Mucosa of rectum (tissue), 2 donors: Measurements from ENCODE around the gene FLT3.

Source experiments
- H3K27ac ChIP-seq, 2 donors: one replicate each; pipeline ENCODE4 v1.7.0; 2013; ENCODE audit warnings: inconsistent platforms in 2 of 2, low read depth in 2 of 2, low read length in 2 of 2
- H3K27me3 ChIP-seq, 2 donors: one replicate each; pipeline ENCODE4 v1.7.0; 2013; ENCODE audit warnings: low read length in 2 of 2; ENCODE audit not compliant: control insufficient read depth in 2 of 2, insufficient read depth in 2 of 2
- H3K36me3 ChIP-seq, 2 donors: one replicate each; pipeline ENCODE4 v1.7.0; 2013; ENCODE audit warnings: low read length in 2 of 2; ENCODE audit not compliant: control insufficient read depth in 2 of 2, insufficient read depth in 2 of 2
- H3K4me1 ChIP-seq, 2 donors: one replicate each; pipeline ENCODE4 v1.7.0; 2013; ENCODE audit warnings: low read length in 2 of 2, mild to moderate bottlenecking in 1 of 2; ENCODE audit not compliant: control insufficient read depth in 2 of 2, insufficient read depth in 2 of 2
- H3K4me3 ChIP-seq, 2 donors: one replicate each; pipeline ENCODE4 v1.7.0; 2013; ENCODE audit warnings: low read length in 2 of 2
- H3K9ac ChIP-seq, 2 donors: one replicate each; pipeline ENCODE4 v1.7.0; 2013; ENCODE audit warnings: low read length in 2 of 2, low read depth in 1 of 2, mild to moderate bottlenecking in 1 of 2
- H3K9me3 ChIP-seq, 2 donors: one replicate each; pipeline ENCODE4 v1.7.0; 2013; ENCODE audit warnings: low read length in 2 of 2; ENCODE audit not compliant: control insufficient read depth in 2 of 2
- donor health status: healthy.
- donor health status: Normal muscosa, but diverticular disease.

FLT3 gene

DNA sequence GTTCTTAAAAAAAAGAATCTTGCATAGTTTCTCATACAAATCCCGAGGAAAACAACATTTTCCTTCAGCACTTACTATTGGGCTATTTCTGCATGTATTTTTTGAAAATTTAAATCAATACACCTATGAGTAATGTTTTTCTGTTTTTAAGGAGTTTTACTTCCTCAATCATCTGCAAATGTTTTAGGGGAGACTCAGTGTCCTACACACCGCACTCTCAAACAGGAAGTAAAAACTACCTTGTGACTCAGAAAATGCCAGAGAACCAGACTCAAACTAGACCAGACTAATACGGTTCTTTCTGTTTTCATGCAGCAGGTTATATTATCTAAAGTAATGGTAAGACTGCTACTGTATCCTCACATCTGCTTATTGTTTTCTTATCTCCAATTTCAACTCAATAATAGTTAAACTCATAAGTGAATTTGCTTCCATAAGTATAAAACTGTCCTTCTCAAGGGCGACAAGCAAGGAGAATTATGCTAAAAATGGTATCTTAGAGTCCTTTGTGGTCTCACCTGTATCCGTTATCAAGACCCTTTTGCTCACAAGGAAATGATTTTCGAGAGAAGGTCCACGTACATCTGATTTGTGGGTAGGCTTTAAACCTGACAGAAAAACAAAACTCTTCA is 52.5 kb downstream of the FLT3 start:
- no peak overlapping the region for H3K4me3 ChIP-seq
- H3K9me3 ChIP-seq, result no peaks in the 10 kb centered on the region
- no peaks in the 10 kb centered on the region for H3K4me1 ChIP-seq
- H3K36me3 ChIP-seq, result no peaks in the 10 kb centered on the region
- H3K9ac ChIP-seq, result no peak overlapping the region
- no peaks in the 10 kb centered on the region for H3K27me3 ChIP-seq
- peak overlapping the region; percentile 52 to 53 for H3K27ac ChIP-seq

- H3K4me1 ChIP-seq, result no peaks in the 10 kb centered on the region
- H3K9ac ChIP-seq, result no peak overlapping the region
- no peaks in the 10 kb centered on the region for H3K36me3 ChIP-seq
- H3K9me3 ChIP-seq, result no peaks in the 10 kb centered on the region
- no peaks in the 10 kb centered on the region for H3K27me3 ChIP-seq
- H3K27ac ChIP-seq, result no peak overlapping the region
- H3K4me3 ChIP-seq, result no peak overlapping the region
Observed at GRCh38 chr13:28046981-28047380, 53.4 kb downstream of the FLT3 start.

GRCh38 chr13:28045861-28046260 is 54.5 kb downstream of the FLT3 start:
- H3K9ac ChIP-seq, result no peak overlapping the region
- H3K4me3 ChIP-seq, result no peak overlapping the region
- no peaks in the 10 kb centered on the region for H3K36me3 ChIP-seq
- no peaks in the 10 kb centered on the region for H3K4me1 ChIP-seq
- H3K27ac ChIP-seq, result no peak overlapping the region
- H3K9me3 ChIP-seq, result no peaks in the 10 kb centered on the region
- H3K27me3 ChIP-seq, result no peaks in the 10 kb centered on the region

- H3K4me3 ChIP-seq, result no peak overlapping the region
- H3K27me3 ChIP-seq, result no peaks in the 10 kb centered on the region
- H3K27ac ChIP-seq, result no peak overlapping the region
- H3K9me3 ChIP-seq, result no peaks in the 10 kb centered on the region
- H3K4me1 ChIP-seq, result no peaks in the 10 kb centered on the region
- H3K36me3 ChIP-seq, result no peaks in the 10 kb centered on the region
- no peak overlapping the region for H3K9ac ChIP-seq
Observed at GRCh38 chr13:28044608-28045007, 55.8 kb downstream of the FLT3 start.

DNA sequence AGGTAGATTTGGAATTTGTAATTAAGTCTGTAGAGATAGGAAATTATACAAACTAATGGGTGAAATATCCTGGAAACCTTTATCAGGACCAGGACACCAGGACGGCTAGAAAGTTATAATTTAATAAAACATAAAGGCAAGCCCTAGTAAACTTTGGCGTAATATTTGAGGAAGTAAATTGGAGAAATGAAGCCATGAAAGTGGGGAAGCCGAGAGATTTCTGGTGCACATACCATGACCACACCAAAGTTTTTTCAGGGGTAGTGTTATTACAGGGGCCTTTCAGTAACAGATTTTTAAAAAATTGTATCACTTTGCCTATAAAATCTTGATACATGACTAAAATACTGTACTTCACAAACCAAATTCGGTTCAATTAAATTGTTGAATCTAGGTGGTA is 57.2 kb downstream of the FLT3 start:
- H3K9me3 ChIP-seq, result no peaks in the 10 kb centered on the region
- no peak overlapping the region for H3K9ac ChIP-seq
- no peaks in the 10 kb centered on the region for H3K4me1 ChIP-seq
- H3K36me3 ChIP-seq, result no peaks in the 10 kb centered on the region
- no peaks in the 10 kb centered on the region for H3K27me3 ChIP-seq
- no peak overlapping the region for H3K27ac ChIP-seq
- no peak overlapping the region for H3K4me3 ChIP-seq

GRCh38 chr13:28041501-28041900 is 58.9 kb downstream of the FLT3 start:
- no peak overlapping the region for H3K4me3 ChIP-seq
- no peaks in the 10 kb centered on the region for H3K9me3 ChIP-seq
- no peak overlapping the region for H3K9ac ChIP-seq
- no peak overlapping the region for H3K27ac ChIP-seq
- no peaks in the 10 kb centered on the region for H3K4me1 ChIP-seq
- H3K27me3 ChIP-seq, result no peaks in the 10 kb centered on the region
- no peaks in the 10 kb centered on the region for H3K36me3 ChIP-seq

DNA sequence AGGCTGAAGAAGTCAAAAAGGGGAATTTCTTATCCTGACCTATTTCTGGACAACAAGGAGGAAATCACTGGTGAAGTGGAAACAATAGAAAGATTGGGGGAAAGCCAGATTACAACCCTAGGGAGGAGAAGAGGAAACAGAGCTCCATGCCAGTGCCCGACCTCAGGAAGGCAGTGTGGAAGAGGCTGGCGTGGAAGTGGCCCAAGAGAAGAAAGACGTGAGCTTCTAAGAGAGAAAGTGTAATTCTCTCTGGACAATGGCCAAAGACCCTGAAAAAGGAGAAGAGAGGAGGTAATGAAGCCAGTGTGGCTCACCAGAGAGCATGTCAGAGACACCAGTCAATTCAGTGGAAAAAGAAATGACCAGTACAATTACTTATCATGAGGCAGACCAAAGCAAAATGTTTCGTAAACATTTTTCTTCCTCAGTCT is 59.3 kb downstream of the FLT3 start:
- no peaks in the 10 kb centered on the region for H3K27me3 ChIP-seq
- no peak overlapping the region for H3K9ac ChIP-seq
- H3K4me3 ChIP-seq, result no peak overlapping the region
- H3K36me3 ChIP-seq, result no peaks in the 10 kb centered on the region
- no peaks in the 10 kb centered on the region for H3K9me3 ChIP-seq
- H3K4me1 ChIP-seq, result no peaks in the 10 kb centered on the region
- no peak overlapping the region for H3K27ac ChIP-seq

GRCh38 chr13:28037399-28037798 is 63.0 kb downstream of the FLT3 start:
- Histone ChIP-seq H3K9me3 (no peaks in the 10 kb centered on the region), H3K27me3 (no peaks in the 10 kb centered on the region), H3K9ac (no peak overlapping the region), H3K36me3 (no peaks in the 10 kb centered on the region), H3K27ac (no peak overlapping the region), H3K4me3 (no peak overlapping the region), H3K4me1 (no peaks in the 10 kb centered on the region)

DNA sequence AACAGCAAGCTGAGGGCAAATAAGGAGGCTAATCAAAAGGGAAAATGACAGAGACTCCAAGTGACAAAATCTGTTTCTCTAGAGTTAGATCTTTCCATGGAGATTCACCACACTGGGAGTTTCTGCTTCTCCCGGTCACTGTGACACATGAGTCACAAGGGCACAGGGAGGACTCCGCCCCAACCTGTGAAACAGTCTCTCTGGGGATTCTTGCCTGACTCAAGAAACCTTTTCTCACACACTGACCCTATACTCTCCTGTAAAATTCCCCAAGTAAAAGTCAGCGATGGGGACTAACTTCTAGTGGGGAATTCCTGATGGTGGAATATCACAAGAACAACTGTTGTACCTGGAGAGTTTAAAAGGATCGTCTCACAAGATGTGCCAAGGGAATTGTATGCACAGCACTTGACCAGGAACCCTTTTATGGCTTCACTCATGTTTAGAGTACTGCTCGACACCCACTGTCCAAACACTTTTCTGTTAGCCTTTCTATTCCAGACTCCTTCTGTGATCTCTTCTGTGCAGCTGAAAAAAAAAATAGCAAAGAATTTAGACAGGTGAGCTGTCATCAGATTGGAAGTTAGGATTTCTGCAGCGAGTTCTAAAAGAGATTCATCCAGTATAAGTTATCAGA is 65.1 kb downstream of the FLT3 start:
- H3K27me3 ChIP-seq, result peaks cover 0 to 3% of the 10 kb centered on the region in 2 donors
- peak overlapping the region; percentile 35 to 49 for H3K27ac ChIP-seq
- no peak overlapping the region for H3K9ac ChIP-seq

GRCh38 chr13:28033894-28034655 is 66.3 kb downstream of the FLT3 start:
- no peak overlapping the region for H3K27ac ChIP-seq
- no peak overlapping the region for H3K4me3 ChIP-seq
- H3K9me3 ChIP-seq, result no peaks in the 10 kb centered on the region
- H3K27me3 ChIP-seq, result peaks cover 0 to 3% of the 10 kb centered on the region in 2 donors
- no peaks in the 10 kb centered on the region for H3K36me3 ChIP-seq
- H3K9ac ChIP-seq, result no peak overlapping the region
- H3K4me1 ChIP-seq, result no peaks in the 10 kb centered on the region

More for the DNA sequence above, 65.1 kb downstream of the FLT3 start:
- Histone ChIP-seq H3K9me3 (no peaks in the 10 kb centered on the region), H3K4me3 (no peak overlapping the region), H3K36me3 (no peaks in the 10 kb centered on the region), H3K4me1 (no peaks in the 10 kb centered on the region)
